Measurements from ENCODE around the gene DMRTA1.
"Not testable (repeated sequence)": the region's sequence is repeated elsewhere in the genome, so short reads cannot be mapped to it uniquely, and the experiment has no call there.

The DMRTA1 gene

DNA sequence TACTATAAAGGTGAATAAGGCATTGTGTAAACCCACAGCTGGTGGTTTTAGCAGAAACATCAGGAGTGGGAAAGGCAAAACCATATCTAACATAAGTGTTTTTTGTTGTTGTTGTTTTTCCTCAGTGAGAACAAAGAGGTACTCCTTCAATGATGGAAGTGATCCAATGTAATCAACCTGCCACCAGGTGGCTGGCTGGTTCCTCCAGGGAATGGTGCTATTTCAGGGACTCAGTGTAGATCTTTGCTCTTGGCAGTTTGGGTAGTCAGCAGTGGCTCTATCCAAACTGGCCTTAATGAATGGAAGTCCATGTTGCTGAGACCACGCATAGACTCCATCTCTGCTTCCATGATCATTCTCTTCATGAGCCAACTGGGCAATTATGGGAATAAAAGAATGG, 10.8 kb downstream of the DMRTA1 start:
- Histone ChIP-seq H3K27me3 (ENCODE audit: insufficient read depth, low read length) (no peaks in the 10 kb centered on the region), H3K36me3 (ENCODE audit: insufficient read depth, low read length) (no peaks in the 10 kb centered on the region), H3K79me2 (ENCODE audit: control insufficient read depth, insufficient read depth, low read length, unreplicated experiment) (no peaks in the 10 kb centered on the region), H3K4me3 (ENCODE audit: low read depth, low read length) (no peak overlapping the region), H3K27ac (ENCODE audit: low read depth, low read length) (no peak overlapping the region), H3K4me1 (ENCODE audit: control insufficient read depth, insufficient read depth, low read length, unreplicated experiment) (no peaks in the 10 kb centered on the region), H2AFZ (ENCODE audit: low read length, unreplicated experiment) (no peak overlapping the region)

DNA sequence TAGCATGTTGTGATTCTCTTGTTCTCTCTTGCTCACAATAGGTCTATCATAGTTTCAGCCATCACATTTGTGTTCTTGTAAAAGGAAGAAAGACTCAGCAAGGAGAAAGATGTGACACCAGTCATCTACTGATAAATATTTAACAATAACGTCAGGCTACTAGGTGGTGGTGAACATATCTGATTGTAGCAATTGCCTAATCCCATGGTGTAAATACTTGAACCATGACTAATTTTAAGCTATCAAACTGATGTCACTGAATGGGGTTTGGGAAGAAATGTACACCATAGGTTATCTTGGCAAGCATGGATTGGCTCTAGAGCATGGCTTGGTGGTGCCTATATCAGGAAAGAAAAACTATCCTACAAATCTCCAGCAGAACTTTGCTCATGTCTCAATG, 16.6 kb downstream of the DMRTA1 start:
- Histone ChIP-seq H3K4me1 (ENCODE audit: control insufficient read depth, insufficient read depth, low read length, unreplicated experiment) (no peaks in the 10 kb centered on the region), H3K27me3 (ENCODE audit: insufficient read depth, low read length) (no peaks in the 10 kb centered on the region), H2AFZ (ENCODE audit: low read length, unreplicated experiment) (no peak overlapping the region), H3K27ac (ENCODE audit: low read depth, low read length) (no peak overlapping the region), H3K36me3 (ENCODE audit: insufficient read depth, low read length) (no peaks in the 10 kb centered on the region), H3K79me2 (ENCODE audit: control insufficient read depth, insufficient read depth, low read length, unreplicated experiment) (no peaks in the 10 kb centered on the region), H3K4me3 (ENCODE audit: low read depth, low read length) (no peak overlapping the region)

DNA sequence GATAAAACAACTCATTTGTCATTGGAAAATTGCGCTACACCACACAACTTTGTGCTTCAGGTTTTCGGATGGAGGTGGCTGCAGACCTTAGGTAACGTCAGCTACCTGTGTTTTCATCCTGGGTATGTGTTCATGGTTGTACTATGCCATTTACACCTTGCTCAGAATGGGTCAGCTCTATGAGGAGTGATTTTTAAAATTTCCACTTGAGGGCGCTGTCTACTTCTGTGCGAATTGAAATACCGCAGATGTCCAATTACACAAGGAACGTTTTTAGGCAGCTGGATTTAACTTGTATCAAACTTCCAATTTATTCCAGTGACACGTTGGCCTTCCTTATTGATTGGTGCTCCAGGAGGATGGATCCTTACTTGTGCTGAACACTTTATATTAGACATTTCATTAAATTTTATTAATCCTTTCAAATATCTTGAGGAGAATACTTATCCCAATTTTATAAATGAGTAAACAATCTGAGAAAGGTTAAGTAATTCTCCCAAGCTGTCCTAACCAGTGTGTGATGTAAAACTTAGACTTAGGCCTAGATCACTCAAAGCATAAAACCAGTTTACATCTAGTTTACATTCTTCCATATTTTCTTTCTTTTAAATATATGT, 23.4 kb downstream of the DMRTA1 start:
- no peak overlapping the region for H2AFZ ChIP-seq (ENCODE audit: low read length, unreplicated experiment)
- no peaks in the 10 kb centered on the region for H3K36me3 ChIP-seq (ENCODE audit: insufficient read depth, low read length)
- H3K4me3 ChIP-seq (ENCODE audit: low read depth, low read length) = no peak overlapping the region
- H3K27me3 ChIP-seq (ENCODE audit: insufficient read depth, low read length) = no peaks in the 10 kb centered on the region
- no peaks in the 10 kb centered on the region for H3K4me1 ChIP-seq (ENCODE audit: control insufficient read depth, insufficient read depth, low read length, unreplicated experiment)
- H3K79me2 ChIP-seq (ENCODE audit: control insufficient read depth, insufficient read depth, low read length, unreplicated experiment) = no peaks in the 10 kb centered on the region
- H3K27ac ChIP-seq (ENCODE audit: low read depth, low read length) = no peak overlapping the region

DNA sequence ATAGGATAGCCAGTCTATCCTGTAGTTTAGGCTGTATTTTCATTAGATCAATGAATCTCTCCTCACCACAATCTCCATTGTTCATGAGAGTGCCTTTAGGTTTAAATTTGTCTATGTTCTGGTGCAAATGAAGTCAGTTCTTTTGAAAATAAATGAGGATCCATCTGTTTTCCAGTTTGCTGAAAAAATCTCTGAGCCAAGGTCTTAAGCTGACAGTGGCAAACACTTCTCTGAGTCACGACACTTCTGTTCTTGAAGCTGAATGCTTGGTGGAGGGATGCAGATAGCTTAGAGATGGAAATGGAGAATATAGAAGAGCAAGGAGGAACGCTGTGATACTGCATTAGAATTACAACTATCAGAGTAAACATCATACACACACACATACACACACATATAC, 34.9 kb downstream of the DMRTA1 start:
- Histone ChIP-seq H3K4me3 (ENCODE audit: low read depth, low read length) (no peak overlapping the region), H3K79me2 (ENCODE audit: control insufficient read depth, insufficient read depth, low read length, unreplicated experiment) (no peaks in the 10 kb centered on the region), H3K27ac (ENCODE audit: low read depth, low read length) (no peak overlapping the region), H3K27me3 (ENCODE audit: insufficient read depth, low read length) (peaks cover 18% of the 10 kb centered on the region), H2AFZ (ENCODE audit: low read length, unreplicated experiment) (no peak overlapping the region), H3K4me1 (ENCODE audit: control insufficient read depth, insufficient read depth, low read length, unreplicated experiment) (no peaks in the 10 kb centered on the region), H3K36me3 (ENCODE audit: insufficient read depth, low read length) (no peaks in the 10 kb centered on the region)

DNA sequence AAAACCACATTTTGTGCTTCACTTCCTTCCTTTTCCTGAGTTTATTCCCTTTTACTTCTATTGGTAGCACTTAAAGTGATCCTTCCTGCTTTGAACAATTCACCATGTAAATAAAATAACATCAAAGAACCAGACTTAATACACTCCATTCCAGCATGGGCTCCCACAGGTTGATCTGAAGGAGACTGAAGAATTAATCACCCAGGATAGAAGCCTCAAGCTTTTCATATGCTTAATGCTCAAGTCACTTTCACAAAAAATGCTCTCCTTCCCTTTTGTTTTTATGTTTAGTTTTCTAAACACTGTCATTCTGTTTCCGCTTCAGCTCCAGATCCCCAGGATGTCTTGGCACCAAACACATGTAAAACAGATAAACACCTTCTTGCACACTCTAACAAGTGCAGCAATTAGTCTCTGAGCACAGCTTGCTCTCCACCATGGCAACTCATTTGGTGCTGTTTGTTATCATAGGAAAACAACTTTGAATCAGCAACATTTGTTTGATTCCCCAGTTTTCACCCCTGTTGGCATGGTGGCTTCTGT, 37.0 kb downstream of the DMRTA1 start:
- no peak overlapping the region for H3K27ac ChIP-seq (ENCODE audit: low read depth, low read length)
- no peaks in the 10 kb centered on the region for H3K4me1 ChIP-seq (ENCODE audit: control insufficient read depth, insufficient read depth, low read length, unreplicated experiment)
- H2AFZ ChIP-seq (ENCODE audit: low read length, unreplicated experiment) = no peak overlapping the region
- no peak overlapping the region for H3K4me3 ChIP-seq (ENCODE audit: low read depth, low read length)
- peaks cover 26% of the 10 kb centered on the region for H3K27me3 ChIP-seq (ENCODE audit: insufficient read depth, low read length)
- no peaks in the 10 kb centered on the region for H3K36me3 ChIP-seq (ENCODE audit: insufficient read depth, low read length)
- no peaks in the 10 kb centered on the region for H3K79me2 ChIP-seq (ENCODE audit: control insufficient read depth, insufficient read depth, low read length, unreplicated experiment)

DNA sequence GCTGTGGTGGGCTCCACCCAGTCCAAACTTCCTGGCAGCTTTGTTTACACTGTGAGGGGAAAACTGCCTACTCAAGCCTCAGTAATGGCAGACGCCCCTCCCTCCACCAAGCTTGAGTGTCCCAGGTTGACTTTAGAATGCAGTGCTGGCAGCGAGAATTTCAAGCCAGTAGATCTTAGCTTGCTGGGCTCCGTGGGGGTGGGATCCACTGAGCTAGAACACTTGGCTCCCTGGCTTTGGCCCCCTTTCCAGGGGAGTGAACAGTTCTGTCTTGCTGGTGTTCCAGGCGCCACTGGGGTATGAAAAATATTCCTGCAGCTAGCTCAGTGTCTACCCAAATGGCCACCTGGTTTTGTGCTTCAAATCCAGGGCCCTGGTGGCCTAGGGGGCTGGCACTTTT, 49.6 kb downstream of the DMRTA1 start:
- H2AFZ ChIP-seq (ENCODE audit: low read length, unreplicated experiment); H3K4me1 ChIP-seq (ENCODE audit: control insufficient read depth, insufficient read depth, low read length, unreplicated experiment); H3K27ac ChIP-seq (ENCODE audit: low read depth, low read length); H3K36me3 ChIP-seq (ENCODE audit: insufficient read depth, low read length); H3K4me3 ChIP-seq (ENCODE audit: low read depth, low read length); H3K79me2 ChIP-seq (ENCODE audit: control insufficient read depth, insufficient read depth, low read length, unreplicated experiment): not testable (repeated sequence)
- H3K27me3 ChIP-seq (ENCODE audit: insufficient read depth, low read length) = peaks cover 13% of the 10 kb centered on the region; the same call in 1 of the 2 replicates
